CD14-positive monocyte (primary cell): Measurements from ENCODE around the gene NUDC. TPM values are rescaled to one million over a fixed set of nuclear protein-coding genes. Genes with fewer than 3 reads are reported as not detected.

Experiments
- DNase-seq, 3 donors: peaks; one replicate each; pipeline ENCODE4 v3.0.0-alpha.2; 2011 to 2022
- H2AFZ ChIP-seq: 2 replicates; pipeline ENCODE4 v1.6.0; 2012; ENCODE audit warnings: mild to moderate bottlenecking, low read depth, low read length, inconsistent platforms; ENCODE audit not compliant: insufficient read depth, poor library complexity, severe bottlenecking
- H3K27ac ChIP-seq, 2 donors: 1 replicate in 1 of 2; 2 replicates in 1 of 2; pipeline ENCODE4 v1.5.1; 2012 to 2013; ENCODE audit warnings: low read length in 2 of 2, control low read depth in 1 of 2, inconsistent platforms in 1 of 2, low read depth in 1 of 2, mild to moderate bottlenecking in 1 of 2
- H3K27me3 ChIP-seq, 2 donors: one replicate each; pipeline versions ENCODE4 v1.6.0 to v1.6.1; 2011 to 2013; ENCODE audit warnings: low read length in 2 of 2; ENCODE audit not compliant: control insufficient read depth in 2 of 2, insufficient read depth in 2 of 2
- H3K36me3 ChIP-seq, 2 donors: replicated peaks in 1 of 2; 1 replicate in 1 of 2; 2 replicates in 1 of 2; pipeline versions ENCODE4 v1.5.1 to v1.6.1; 2012 to 2013; ENCODE audit warnings: low read length in 2 of 2, control low read depth in 1 of 2, inconsistent platforms in 1 of 2, mild to moderate bottlenecking in 1 of 2; ENCODE audit not compliant: insufficient read depth in 2 of 2, control insufficient read depth in 1 of 2
- H3K4me1 ChIP-seq, 2 donors: 1 replicate in 1 of 2; 2 replicates in 1 of 2; pipeline versions ENCODE4 v1.5.1 to v1.6.1; 2012 to 2013; ENCODE audit warnings: low read length in 2 of 2, control low read depth in 1 of 2, inconsistent platforms in 1 of 2, mild to moderate bottlenecking in 1 of 2, moderate library complexity in 1 of 2; ENCODE audit not compliant: insufficient read depth in 2 of 2, control insufficient read depth in 1 of 2
- H3K4me2 ChIP-seq: replicated peaks from 2 replicates; pipeline ENCODE3; 2012; ENCODE audit warnings: low read length, moderate library complexity, mild to moderate bottlenecking; ENCODE audit not compliant: poor library complexity, severe bottlenecking; ENCODE audit errors: extremely low read depth
- H3K4me3 ChIP-seq, 3 experiments: fragments of 200-600 bp in 1 of 3; sonication (generic) in 1 of 3; replicated peaks in 1 of 3; 1 replicate in 2 of 3; 2 replicates in 1 of 3; pipeline ENCODE4 v1.5.1; 2011 to 2013; ENCODE audit warnings: low read length in 3 of 3, mild to moderate bottlenecking in 3 of 3, control low read depth in 2 of 3, low read depth in 2 of 3, inconsistent platforms in 1 of 3, moderate library complexity in 1 of 3
- H3K79me2 ChIP-seq: 2 replicates; pipeline ENCODE4 v1.6.0; 2012; ENCODE audit warnings: mild to moderate bottlenecking, control low read depth, inconsistent platforms, low read length, moderate library complexity; ENCODE audit not compliant: insufficient read depth
- H3K9ac ChIP-seq: 2 replicates; pipeline ENCODE4 v1.6.0; 2017; ENCODE audit warnings: low read length, mild to moderate bottlenecking; ENCODE audit not compliant: insufficient read depth, poor library complexity, severe bottlenecking
- H3K9me3 ChIP-seq, 2 donors: replicated peaks in 1 of 2; 1 replicate in 1 of 2; 2 replicates in 1 of 2; pipeline versions ENCODE4 v1.5.1 to v1.6.1; 2012 to 2013; ENCODE audit warnings: low read length in 2 of 2, control low read depth in 1 of 2; ENCODE audit not compliant: control insufficient read depth in 1 of 2, insufficient read depth in 1 of 2
- H4K20me1 ChIP-seq: 2 replicates; pipeline ENCODE4 v1.6.0; 2012; ENCODE audit warnings: mild to moderate bottlenecking, low read length, control low read depth, moderate library complexity; ENCODE audit not compliant: insufficient read depth
- H3K27ac Mint-ChIP-seq, 7 donors: one replicate each; pipeline ENCODE4 v1.8.0; 2020; ENCODE audit warnings: mild to moderate bottlenecking in 7 of 7, mixed read lengths in 7 of 7, moderate library complexity in 6 of 7, inconsistent platforms in 2 of 7
- H3K27me3 Mint-ChIP-seq, 3 donors: one replicate each; pipeline ENCODE4 v1.8.0; 2021 to 2022; ENCODE audit warnings: low read depth in 3 of 3, mild to moderate bottlenecking in 3 of 3, mixed read lengths in 3 of 3, moderate library complexity in 3 of 3, inconsistent platforms in 1 of 3
- H3K36me3 Mint-ChIP-seq, 2 donors: one replicate each; pipeline ENCODE4 v1.8.0; 2020; ENCODE audit warnings: mixed read lengths in 2 of 2, inconsistent platforms in 1 of 2, mild to moderate bottlenecking in 1 of 2
- H3K4me1 Mint-ChIP-seq: one replicate; pipeline ENCODE4 v1.8.0; 2020; ENCODE audit warnings: mild to moderate bottlenecking, mixed read lengths
- H3K4me3 Mint-ChIP-seq, 2 donors: one replicate each; pipeline ENCODE4 v1.8.0; 2020; ENCODE audit warnings: mild to moderate bottlenecking in 2 of 2, mixed read lengths in 2 of 2, moderate library complexity in 1 of 2
- H3K9me3 Mint-ChIP-seq, 7 donors: one replicate each; pipeline ENCODE4 v1.8.0; 2020 to 2022; ENCODE audit warnings: mixed read lengths in 7 of 7, mild to moderate bottlenecking in 6 of 7, moderate library complexity in 6 of 7, inconsistent platforms in 2 of 7
- WGBS: methylation state at CpG from one replicate; pipeline ENCODE4 v1.1.5; 2013; ENCODE audit warnings: missing lambda C conversion rate; ENCODE audit not compliant: insufficient coverage; 5-methylcytosine and 5-hydroxymethylcytosine counted together
- intact Hi-C, 2 donors: fragments of 100-400 bp; cut with micrococcal nuclease; formaldehyde crosslinking; loops; one replicate each; pipeline versions ENCODE4 v1.15.0 to v1.15.1; 2023
- polyA plus RNA-seq, 3 donors: library from polyadenylated mRNA; depleted of rRNA in 1 of 3; unstranded in 2 of 3; stranded (reverse) in 1 of 3; fragments of 300-500 nt in 2 of 3; fragments of >200 nt in 1 of 3; fragmentation: Illumina TruSeq in 2 of 3; gene quantifications; 1 replicate in 2 of 3; 2 replicates in 1 of 3; pipeline ENCODE4 v1.2.3, GENCODE V29; 2012 to 2021
- TF ChIP-seq, protein P1 (sequence below): fragments of 200-600 bp; IDR thresholded peaks from one replicate; pipeline ENCODE4 v1.8.0; 2022; ENCODE audit warnings: antibody characterized with exemption, mild to moderate bottlenecking

NUDC gene
- polyA plus RNA-seq, 3 donors = 28.3 to 58.3 (median 47.4) TPM

DNA sequence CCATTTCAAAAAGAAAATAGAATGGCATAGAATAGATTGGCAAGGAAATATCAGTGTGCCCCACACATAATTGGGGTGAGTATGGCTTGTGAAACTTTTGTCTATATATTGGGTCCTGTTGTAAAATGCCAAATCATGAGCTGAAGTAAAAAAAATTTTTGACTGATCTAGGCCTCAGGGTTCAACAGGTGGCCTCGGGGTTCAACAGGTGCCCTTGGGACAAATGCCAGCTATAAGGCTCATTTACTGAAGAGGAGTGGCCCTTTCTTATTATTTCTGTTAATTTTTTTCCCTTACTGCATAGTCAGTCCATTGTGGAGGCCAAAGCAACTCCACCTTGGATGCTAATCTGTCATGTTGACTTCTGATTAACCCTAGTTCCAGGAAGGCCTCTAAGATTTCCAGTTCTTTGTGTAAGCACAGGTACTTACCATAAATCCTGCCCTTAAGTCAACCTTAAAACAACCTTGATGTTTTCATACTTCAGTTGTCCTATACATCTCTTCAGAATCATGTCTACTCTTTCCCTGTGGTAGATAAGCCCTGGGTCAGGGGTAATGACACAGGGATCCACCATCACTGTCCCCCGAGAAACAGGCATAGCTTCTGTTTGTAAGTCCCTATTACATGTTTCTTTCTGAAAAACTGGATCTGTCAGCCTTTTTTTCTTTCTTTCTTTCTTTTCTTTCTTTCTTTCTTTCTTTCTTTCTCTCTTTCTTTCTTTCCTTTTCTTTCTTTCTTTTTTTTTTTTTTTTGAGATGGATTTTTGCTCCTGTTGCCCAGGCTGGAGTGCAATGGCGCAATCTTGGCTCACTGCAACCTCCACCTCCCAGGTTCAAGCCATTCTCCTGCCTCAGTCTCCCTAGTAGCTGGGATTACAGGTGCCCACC is 55.3 kb downstream of the NUDC start:
- Mint-ChIP-seq H3K9me3 (peaks cover 0 to 1% (median 0%) of the 10 kb centered on the region in 7 donors), H3K36me3 (no peaks in the 10 kb centered on the region), H3K4me3 (no peak overlapping the region), H3K27ac (peak overlapping the region in 1 of 7 donors; percentile 63), H3K4me1 (peaks cover 2% of the 10 kb centered on the region), H3K27me3 (peaks cover 5 to 7% (median 7%) of the 10 kb centered on the region in 3 donors)
- intact Hi-C loops = loop anchor here in 1 of 2 donors (10.0 kb wide), 1 partner anchor 108 kb away; no protein-coding TSS in a partner anchor
- Histone ChIP-seq H3K36me3 (no peaks in the 10 kb centered on the region), H3K4me3 (no peak overlapping the region), H3K79me2 (no peaks in the 10 kb centered on the region), H3K4me2 (no peak overlapping the region), H3K4me1 (no peaks in the 10 kb centered on the region), H3K27me3 (no peaks in the 10 kb centered on the region), H2AFZ (no peak overlapping the region), H3K27ac (no peak overlapping the region), H3K9me3 (no peaks in the 10 kb centered on the region), H4K20me1 (no peaks in the 10 kb centered on the region), H3K9ac (no peak overlapping the region)
- no peak for DNase-seq
- TF ChIP-seq, protein P1, sequence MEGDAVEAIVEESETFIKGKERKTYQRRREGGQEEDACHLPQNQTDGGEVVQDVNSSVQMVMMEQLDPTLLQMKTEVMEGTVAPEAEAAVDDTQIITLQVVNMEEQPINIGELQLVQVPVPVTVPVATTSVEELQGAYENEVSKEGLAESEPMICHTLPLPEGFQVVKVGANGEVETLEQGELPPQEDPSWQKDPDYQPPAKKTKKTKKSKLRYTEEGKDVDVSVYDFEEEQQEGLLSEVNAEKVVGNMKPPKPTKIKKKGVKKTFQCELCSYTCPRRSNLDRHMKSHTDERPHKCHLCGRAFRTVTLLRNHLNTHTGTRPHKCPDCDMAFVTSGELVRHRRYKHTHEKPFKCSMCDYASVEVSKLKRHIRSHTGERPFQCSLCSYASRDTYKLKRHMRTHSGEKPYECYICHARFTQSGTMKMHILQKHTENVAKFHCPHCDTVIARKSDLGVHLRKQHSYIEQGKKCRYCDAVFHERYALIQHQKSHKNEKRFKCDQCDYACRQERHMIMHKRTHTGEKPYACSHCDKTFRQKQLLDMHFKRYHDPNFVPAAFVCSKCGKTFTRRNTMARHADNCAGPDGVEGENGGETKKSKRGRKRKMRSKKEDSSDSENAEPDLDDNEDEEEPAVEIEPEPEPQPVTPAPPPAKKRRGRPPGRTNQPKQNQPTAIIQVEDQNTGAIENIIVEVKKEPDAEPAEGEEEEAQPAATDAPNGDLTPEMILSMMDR = no peak
- WGBS = 80% methylated on average over 1 of the region's 3 CpGs

DNA sequence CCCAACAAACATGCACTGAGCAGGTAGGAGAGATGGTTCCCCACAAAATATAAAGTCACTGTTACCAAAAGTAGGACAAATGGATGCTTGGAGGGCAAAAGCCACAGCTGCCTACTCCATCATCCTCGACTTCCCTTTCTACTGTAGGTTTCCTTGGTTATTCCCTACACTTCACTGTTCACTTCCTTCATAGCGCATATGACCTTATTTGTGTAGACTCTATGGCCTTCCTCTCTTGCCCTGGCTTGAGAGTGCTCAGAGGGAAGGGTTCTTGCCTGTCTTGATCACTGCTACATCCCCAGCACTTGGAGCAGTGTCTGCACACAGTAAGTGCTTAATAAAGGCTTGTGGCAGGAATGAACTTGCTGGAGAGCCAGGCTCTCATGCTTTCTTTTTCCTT is 57.4 kb downstream of the NUDC start:
- intact Hi-C loops = loop anchor here in 1 of 2 donors (10.0 kb wide), 1 partner anchor 106 kb away; no protein-coding TSS in a partner anchor
- WGBS = no CpG with 5 or more reads among the region's 2 CpGs
- H3K4me2 ChIP-seq = no peak overlapping the region

More for the DNA sequence above, 57.4 kb downstream of the NUDC start:
- DNase-seq = no peak
- Mint-ChIP-seq H3K27me3 (peaks cover 10% of the 10 kb centered on the region in 3 donors), H3K27ac (no peak overlapping the region), H3K9me3 (peaks cover 0 to 1% (median 0%) of the 10 kb centered on the region in 7 donors), H3K4me3 (no peak overlapping the region), H3K36me3 (no peaks in the 10 kb centered on the region), H3K4me1 (peaks cover 2% of the 10 kb centered on the region)
- Histone ChIP-seq H3K79me2 (no peaks in the 10 kb centered on the region), H3K4me3 (no peak overlapping the region), H2AFZ (no peak overlapping the region), H3K27me3 (peaks cover 4% of the 10 kb centered on the region in 2 donors), H4K20me1 (no peaks in the 10 kb centered on the region), H3K4me1 (no peaks in the 10 kb centered on the region), H3K36me3 (no peaks in the 10 kb centered on the region), H3K9ac (no peak overlapping the region), H3K27ac (no peak overlapping the region), H3K9me3 (no peaks in the 10 kb centered on the region)
- TF ChIP-seq, protein P1 = no peak
